GM10266 (cell line): ENCODE measurements around the gene CUBN.

Source experiments
- DNase-seq: peaks from one replicate; pipeline ENCODE4 v3.0.0; 2012; ENCODE audit errors: extremely low spot score
- TF ChIP-seq, protein P1 (sequence below): IDR thresholded peaks from 2 replicates; pipeline ENCODE4 v1.5.1; 2012; ENCODE audit warnings: mild to moderate bottlenecking, low read depth; ENCODE audit not compliant: control insufficient read depth, insufficient read depth; ENCODE audit errors: missing control alignments

Gene CUBN

DNA sequence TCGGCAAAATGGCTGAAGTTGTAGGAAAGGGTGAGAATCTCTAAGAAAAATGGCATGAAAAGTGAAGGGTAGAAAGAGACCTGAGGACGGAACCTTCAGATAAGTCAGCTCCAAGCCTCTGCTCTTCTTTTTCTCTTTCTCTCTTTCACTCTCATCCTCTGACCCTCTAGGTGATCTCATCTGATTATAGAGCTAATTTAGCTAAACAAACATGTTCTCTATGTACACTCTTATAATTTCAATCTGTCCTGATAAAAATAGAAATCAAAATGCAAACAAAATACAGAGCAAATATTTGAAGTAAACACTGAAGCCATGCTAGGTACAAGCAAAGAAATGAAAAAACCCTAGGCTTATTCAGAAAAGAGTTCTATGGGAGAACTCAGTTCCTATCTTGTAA, 14.4 kb upstream of the CUBN start:
- DNase-seq: no peak

DNA sequence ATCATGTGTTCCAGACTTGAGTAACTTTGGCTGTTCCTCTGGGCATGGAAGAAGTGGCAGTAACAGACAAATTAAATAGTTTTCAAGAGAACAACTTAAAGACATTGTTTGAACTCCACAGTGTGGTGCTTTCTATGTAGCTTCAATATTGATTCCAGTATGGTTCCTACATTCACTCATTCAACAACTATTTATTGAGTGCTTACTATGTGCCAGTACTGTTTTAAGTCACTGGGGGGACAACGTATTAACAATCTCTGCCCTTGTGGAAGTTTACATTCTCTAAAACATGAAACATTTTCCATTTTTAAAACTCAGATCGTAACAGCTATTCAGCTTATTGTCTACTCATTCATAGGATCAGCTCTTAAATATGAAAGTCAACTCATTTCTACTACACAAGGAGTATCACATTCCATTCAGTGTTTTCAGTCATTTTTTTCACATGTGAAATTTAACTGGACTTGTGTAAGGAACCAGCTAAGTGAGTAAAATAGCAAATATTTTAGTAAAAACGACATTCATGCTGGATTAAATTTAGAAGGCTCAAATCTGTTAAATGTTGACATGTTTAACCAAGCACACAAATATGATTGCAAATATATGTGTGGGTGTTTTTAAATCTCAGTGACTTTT, 13.6 kb upstream of the CUBN start:
- no peak for DNase-seq
- TF ChIP-seq, protein P1, sequence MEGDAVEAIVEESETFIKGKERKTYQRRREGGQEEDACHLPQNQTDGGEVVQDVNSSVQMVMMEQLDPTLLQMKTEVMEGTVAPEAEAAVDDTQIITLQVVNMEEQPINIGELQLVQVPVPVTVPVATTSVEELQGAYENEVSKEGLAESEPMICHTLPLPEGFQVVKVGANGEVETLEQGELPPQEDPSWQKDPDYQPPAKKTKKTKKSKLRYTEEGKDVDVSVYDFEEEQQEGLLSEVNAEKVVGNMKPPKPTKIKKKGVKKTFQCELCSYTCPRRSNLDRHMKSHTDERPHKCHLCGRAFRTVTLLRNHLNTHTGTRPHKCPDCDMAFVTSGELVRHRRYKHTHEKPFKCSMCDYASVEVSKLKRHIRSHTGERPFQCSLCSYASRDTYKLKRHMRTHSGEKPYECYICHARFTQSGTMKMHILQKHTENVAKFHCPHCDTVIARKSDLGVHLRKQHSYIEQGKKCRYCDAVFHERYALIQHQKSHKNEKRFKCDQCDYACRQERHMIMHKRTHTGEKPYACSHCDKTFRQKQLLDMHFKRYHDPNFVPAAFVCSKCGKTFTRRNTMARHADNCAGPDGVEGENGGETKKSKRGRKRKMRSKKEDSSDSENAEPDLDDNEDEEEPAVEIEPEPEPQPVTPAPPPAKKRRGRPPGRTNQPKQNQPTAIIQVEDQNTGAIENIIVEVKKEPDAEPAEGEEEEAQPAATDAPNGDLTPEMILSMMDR: no peak

More for the DNA sequence above, 14.4 kb upstream of the CUBN start:
- TF ChIP-seq, protein P1: no peak

DNA sequence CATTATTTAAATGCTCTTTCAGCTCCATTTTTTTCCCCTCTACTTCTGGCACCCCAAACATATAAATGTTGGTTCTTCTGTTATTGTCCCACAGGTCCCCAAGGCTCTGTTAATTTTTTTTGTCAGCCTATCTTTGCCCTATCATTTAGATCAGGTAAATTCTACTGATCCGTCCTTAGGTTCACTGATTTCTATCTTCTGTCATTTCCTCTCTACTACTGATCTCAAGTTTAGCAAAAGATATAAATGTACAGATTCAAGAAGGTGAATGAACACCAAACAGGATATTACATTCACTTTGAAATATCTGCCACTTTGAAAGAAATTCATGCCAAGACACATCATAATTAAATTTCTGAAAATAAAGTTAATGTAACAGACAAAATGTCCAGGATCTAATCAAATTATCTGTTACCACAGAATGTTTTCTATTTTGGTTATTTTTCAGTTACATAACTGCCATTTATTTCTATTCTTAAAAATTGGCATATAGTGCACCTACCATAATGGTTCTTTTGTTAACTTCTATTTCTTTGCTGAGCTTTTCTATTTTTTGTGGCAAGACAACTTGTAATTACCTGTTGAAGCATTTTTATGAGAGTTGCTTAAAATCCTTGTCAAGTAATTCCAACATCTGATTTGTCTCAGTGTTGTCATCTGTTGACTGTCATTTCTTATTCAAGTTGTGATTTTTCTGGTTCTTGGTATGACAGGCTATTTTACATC, 12.1 kb upstream of the CUBN start:
- TF ChIP-seq, protein P1: no peak
- no peak for DNase-seq

DNA sequence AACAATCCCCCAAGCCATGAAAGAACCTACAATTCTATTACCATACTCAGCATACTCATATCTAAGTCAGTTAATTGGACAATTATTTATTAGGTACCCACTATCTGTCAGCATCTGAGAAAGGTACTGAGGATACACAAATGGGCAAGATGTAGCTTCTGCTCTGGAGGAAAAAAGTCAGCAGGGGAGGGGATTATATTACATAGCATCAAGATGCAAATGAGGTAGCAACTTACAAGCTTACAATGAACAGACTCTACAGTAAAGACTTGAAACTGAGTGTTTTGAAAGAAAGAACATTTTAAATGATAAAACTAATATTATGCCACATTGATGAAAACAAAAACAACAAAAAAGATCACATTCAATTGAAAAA, 10.8 kb upstream of the CUBN start:
- DNase-seq: no peak
- TF ChIP-seq, protein P1: no peak

DNA sequence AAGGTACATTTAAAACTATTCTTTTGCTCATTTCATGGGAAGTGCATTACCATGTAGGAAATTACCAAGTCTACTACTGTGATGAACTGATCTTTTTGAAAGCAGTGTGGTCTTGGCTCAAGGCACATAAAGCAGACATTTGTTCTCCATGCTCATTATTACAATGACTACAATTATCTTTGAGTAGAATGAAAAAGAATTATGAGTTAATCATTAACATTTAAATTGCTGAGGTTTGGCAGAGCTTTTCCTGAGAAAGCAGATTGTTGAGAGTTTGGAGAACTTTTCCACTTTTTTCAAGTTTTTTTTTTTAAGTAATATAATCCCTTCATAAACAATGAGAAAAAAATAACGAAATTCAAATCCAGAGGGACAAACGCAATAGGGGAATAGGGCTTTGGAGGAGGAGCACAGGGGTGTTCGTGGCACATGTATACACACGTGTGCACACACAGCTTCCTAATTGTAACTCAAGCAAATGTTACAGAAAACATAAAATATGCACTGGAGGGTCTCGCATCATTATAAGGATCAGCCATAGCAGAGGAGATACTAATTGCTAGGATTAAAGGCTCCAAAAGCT, 8.9 kb upstream of the CUBN start:
- no peak for DNase-seq

DNA sequence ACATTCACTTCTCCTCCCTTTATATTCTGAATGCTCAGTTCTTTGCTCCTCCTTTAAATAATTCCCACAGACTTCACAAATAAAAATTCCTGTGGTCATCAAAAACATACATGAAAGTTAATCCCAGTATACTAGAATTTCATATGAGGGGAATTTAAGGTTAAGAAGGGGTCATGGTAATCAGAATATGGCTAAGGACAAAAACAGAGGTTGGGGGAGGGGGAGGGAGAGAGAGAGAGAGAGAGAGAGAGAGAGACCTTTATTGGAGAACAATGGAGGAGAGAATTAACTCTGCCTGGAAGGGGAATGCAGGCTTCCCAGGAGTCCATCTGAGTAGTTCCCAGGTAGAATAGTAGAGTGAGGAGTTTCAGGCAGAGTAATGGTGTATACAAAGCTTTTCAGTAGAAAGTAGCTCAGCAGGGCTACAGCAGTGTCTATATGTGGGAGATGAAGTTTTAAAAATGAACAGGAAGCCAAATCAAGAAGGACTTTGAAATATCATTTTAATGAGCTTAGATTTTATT, 5.2 kb upstream of the CUBN start:
- TF ChIP-seq, protein P1: no peak
- DNase-seq: no peak

More for the DNA sequence above, 8.9 kb upstream of the CUBN start:
- TF ChIP-seq, protein P1: no peak

DNA sequence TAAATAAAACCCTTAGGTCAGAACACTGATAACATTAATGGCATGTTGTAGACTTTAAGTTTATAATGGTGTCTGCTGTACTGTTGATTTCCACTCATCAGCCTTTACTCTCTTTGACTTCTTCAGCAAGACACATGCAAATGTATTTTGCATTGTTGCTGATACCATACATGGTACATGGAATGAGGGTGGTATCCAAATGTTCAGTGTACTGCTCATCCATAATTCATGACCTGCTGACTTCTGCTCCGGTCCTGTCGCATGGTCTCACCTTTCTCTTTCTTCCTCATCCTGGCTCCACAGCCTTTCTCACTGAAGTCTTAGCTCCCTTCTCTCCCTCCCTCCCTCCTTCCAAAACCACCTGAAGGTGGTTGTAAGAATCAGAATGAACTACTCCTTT, 4.7 kb upstream of the CUBN start:
- DNase-seq: no peak
- TF ChIP-seq, protein P1: no peak
